Subcutaneous abdominal adipose tissue (tissue), 5 donors: ENCODE results near the gene TBL1X.
"Not testable (repeated sequence)": the region's sequence is repeated elsewhere in the genome, so short reads cannot be mapped to it uniquely, and the experiment has no call there.

Source experiments
- H3K27ac ChIP-seq: one replicate; pipeline ENCODE4 v1.7.0; 2013; ENCODE audit warnings: low read depth, mild to moderate bottlenecking, inconsistent platforms, low read length, moderate library complexity
- H3K27me3 ChIP-seq, 5 donors: one replicate each; pipeline ENCODE4 v1.7.0; 2013; ENCODE audit warnings: low read length in 5 of 5, inconsistent platforms in 1 of 5; ENCODE audit not compliant: control insufficient read depth in 5 of 5, insufficient read depth in 4 of 5
- H3K36me3 ChIP-seq, 5 donors: one replicate each; pipeline ENCODE4 v1.7.0; 2013; ENCODE audit warnings: low read length in 5 of 5; ENCODE audit not compliant: control insufficient read depth in 5 of 5, insufficient read depth in 5 of 5
- H3K4me1 ChIP-seq, 5 donors: one replicate each; pipeline ENCODE4 v1.7.0; 2013; ENCODE audit warnings: low read length in 5 of 5, mild to moderate bottlenecking in 3 of 5, moderate library complexity in 1 of 5; ENCODE audit not compliant: control insufficient read depth in 5 of 5, insufficient read depth in 5 of 5
- H3K4me3 ChIP-seq, 5 donors: one replicate each; pipeline ENCODE4 v1.7.0; 2013; ENCODE audit warnings: low read length in 5 of 5, low read depth in 1 of 5
- H3K9ac ChIP-seq, 5 donors: one replicate each; pipeline ENCODE4 v1.7.0; 2013; ENCODE audit warnings: low read length in 5 of 5, mild to moderate bottlenecking in 4 of 5, moderate library complexity in 3 of 5
- H3K9me3 ChIP-seq, 5 donors: one replicate each; pipeline ENCODE4 v1.7.0; 2013; ENCODE audit warnings: low read length in 5 of 5; ENCODE audit not compliant: control insufficient read depth in 5 of 5
- donor health status: healthy.
- donor health status: healthy.
- donor health status: healthy.
- donor health status: healthy.
- donor health status: healthy.

TBL1X gene

DNA sequence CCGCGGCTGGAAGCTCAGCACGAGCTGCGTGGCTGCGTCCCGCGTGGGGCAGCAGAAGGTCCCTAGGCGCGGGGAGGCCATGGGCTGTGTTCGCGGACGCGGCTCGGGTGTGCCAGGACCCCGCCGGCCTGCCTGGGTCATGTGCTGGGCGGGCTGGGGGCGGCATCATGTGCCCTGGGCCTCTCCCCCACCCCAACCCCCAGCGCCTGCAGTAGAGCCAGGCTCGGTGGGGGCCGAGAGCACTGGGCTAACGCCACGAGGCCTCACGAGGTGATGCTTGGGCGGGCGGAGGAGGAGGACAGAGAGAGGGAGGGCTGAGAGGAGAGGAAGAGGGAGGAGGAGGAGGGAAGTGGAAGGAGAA, 300.9 kb downstream of the TBL1X start, which contains the start of gene GPR143:
TSS of gene GPR143 (minus strand) at position 111 of the 361 bp plus-strand sequence. CDS start at position 81, 30 bp downstream.
- Histone ChIP-seq H3K9me3 (peaks cover 0 to 2% (median 0%) of the 10 kb centered on the region in 5 donors), H3K9ac (no peak within 1 kb of the TSS), H3K27ac (no peak within 1 kb of the TSS), H3K4me3 (no peak within 1 kb of the TSS), H3K4me1 (peaks cover 0 to 5% (median 0%) of the 10 kb centered on the region in 5 donors), H3K27me3 (peaks cover 12 to 45% (median 12%) of the 10 kb centered on the region in 5 donors), H3K36me3 (no peaks in the 10 kb centered on the region)

GRCh38 chrX:9767375-9767774, 302.5 kb downstream of the TBL1X start:
- Histone ChIP-seq H3K36me3 (no peaks in the 10 kb centered on the region), H3K9ac (no peak overlapping the region), H3K4me1 (peaks cover 0 to 5% (median 0%) of the 10 kb centered on the region in 5 donors), H3K27me3 (peaks cover 12 to 45% (median 16%) of the 10 kb centered on the region in 5 donors), H3K9me3 (peaks cover 0 to 2% (median 0%) of the 10 kb centered on the region in 5 donors), H3K4me3 (no peak overlapping the region), H3K27ac (no peak overlapping the region)

DNA sequence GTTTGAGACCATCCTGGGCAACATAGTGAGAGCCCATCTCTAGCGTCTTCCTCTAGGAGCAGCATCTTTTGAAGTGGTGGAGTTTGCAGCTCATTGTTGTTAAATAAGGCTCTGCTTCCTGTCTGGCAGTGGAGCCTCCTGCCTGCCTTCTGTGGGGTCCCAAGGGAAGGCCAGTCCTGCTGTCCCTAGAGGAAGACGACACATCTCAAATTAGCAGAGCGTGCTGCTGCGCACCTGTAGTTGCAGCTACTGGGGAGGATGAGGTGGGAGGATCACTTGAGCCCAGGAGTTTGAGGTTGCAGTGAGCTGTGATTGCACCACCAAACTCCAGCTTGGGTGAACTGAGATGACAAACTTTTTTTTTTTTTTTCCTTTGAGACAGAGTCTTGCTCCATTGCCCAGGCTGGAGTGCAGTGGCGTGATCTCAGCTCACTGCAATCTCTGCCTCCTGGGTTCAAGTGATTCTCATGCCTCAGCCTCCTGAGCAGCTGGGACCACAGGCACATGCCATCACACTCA, 303.5 kb downstream of the TBL1X start:
- peaks cover 6 to 38% (median 16%) of the 10 kb centered on the region in 5 donors for H3K27me3 ChIP-seq
- not testable (repeated sequence) for H3K9ac ChIP-seq, H3K9me3 ChIP-seq, H3K4me3 ChIP-seq, H3K36me3 ChIP-seq, H3K27ac ChIP-seq, H3K4me1 ChIP-seq

GRCh38 chrX:9770319-9770718, 305.5 kb downstream of the TBL1X start:
- Histone ChIP-seq H3K27ac (no peak overlapping the region), H3K4me1 (peaks cover 0 to 5% (median 0%) of the 10 kb centered on the region in 5 donors)

DNA sequence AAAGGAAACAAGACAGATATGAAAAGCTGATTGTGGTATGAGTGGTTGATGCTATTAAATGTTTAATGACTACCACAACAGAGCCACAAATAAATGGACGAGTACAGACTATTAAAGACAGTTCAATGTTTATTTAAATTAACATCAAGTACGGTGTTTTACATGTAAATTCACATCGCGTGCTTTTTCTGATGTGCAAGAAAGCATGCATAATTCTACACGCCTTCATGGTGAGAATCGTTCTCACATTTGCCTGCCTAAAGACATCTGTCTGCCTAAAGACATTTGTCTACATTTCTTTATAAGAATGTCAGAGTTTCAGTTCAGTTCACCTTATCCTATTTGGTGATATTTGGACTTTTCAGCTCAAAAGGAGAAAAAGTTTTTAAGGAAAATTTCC, 308.1 kb downstream of the TBL1X start:
- peaks cover 4 to 26% (median 13%) of the 10 kb centered on the region in 5 donors for H3K27me3 ChIP-seq
- H3K4me1 ChIP-seq: peaks cover 0 to 1% (median 0%) of the 10 kb centered on the region in 5 donors
- H3K9ac ChIP-seq: no peak overlapping the region
- no peak overlapping the region for H3K27ac ChIP-seq
- H3K36me3 ChIP-seq: no peaks in the 10 kb centered on the region
- peaks cover 0 to 2% (median 0%) of the 10 kb centered on the region in 5 donors for H3K9me3 ChIP-seq
- no peak overlapping the region for H3K4me3 ChIP-seq

More at GRCh38 chrX:9770319-9770718, 305.5 kb downstream of the TBL1X start:
- peaks cover 4 to 26% (median 16%) of the 10 kb centered on the region in 5 donors for H3K27me3 ChIP-seq
- peaks cover 0 to 2% (median 0%) of the 10 kb centered on the region in 5 donors for H3K9me3 ChIP-seq
- no peak overlapping the region for H3K9ac ChIP-seq
- no peak overlapping the region for H3K4me3 ChIP-seq
- no peaks in the 10 kb centered on the region for H3K36me3 ChIP-seq

GRCh38 chrX:9775930-9776329, 311.1 kb downstream of the TBL1X start:
- H3K27ac ChIP-seq: no peak overlapping the region
- peaks cover 0 to 2% (median 0%) of the 10 kb centered on the region in 5 donors for H3K9me3 ChIP-seq
- H3K36me3 ChIP-seq: no peaks in the 10 kb centered on the region
- peaks cover 0 to 22% (median 15%) of the 10 kb centered on the region in 5 donors for H3K27me3 ChIP-seq
- H3K9ac ChIP-seq: no peak overlapping the region
- H3K4me1 ChIP-seq: no peaks in the 10 kb centered on the region
- H3K4me3 ChIP-seq: no peak overlapping the region

GRCh38 chrX:9781941-9782340, 317.1 kb downstream of the TBL1X start:
- H3K27me3 ChIP-seq: peaks cover 3 to 21% (median 12%) of the 10 kb centered on the region in 5 donors

GRCh38 chrX:9784332-9784731, 319.5 kb downstream of the TBL1X start:
- H3K9me3 ChIP-seq: no peaks in the 10 kb centered on the region
- H3K4me3 ChIP-seq: no peak overlapping the region
- no peak overlapping the region for H3K27ac ChIP-seq
- H3K27me3 ChIP-seq: peaks cover 12 to 35% (median 24%) of the 10 kb centered on the region in 5 donors
- H3K4me1 ChIP-seq: peaks cover 0 to 7% (median 5%) of the 10 kb centered on the region in 5 donors
- H3K36me3 ChIP-seq: no peaks in the 10 kb centered on the region
- H3K9ac ChIP-seq: no peak overlapping the region

More at GRCh38 chrX:9781941-9782340, 317.1 kb downstream of the TBL1X start:
- H3K4me1 ChIP-seq: peaks cover 0 to 4% (median 2%) of the 10 kb centered on the region in 5 donors
- H3K9me3 ChIP-seq: peaks cover 0 to 2% (median 0%) of the 10 kb centered on the region in 5 donors
- H3K36me3 ChIP-seq: no peaks in the 10 kb centered on the region
- H3K27ac ChIP-seq: no peak overlapping the region
- no peak overlapping the region for H3K9ac ChIP-seq
- no peak overlapping the region for H3K4me3 ChIP-seq

DNA sequence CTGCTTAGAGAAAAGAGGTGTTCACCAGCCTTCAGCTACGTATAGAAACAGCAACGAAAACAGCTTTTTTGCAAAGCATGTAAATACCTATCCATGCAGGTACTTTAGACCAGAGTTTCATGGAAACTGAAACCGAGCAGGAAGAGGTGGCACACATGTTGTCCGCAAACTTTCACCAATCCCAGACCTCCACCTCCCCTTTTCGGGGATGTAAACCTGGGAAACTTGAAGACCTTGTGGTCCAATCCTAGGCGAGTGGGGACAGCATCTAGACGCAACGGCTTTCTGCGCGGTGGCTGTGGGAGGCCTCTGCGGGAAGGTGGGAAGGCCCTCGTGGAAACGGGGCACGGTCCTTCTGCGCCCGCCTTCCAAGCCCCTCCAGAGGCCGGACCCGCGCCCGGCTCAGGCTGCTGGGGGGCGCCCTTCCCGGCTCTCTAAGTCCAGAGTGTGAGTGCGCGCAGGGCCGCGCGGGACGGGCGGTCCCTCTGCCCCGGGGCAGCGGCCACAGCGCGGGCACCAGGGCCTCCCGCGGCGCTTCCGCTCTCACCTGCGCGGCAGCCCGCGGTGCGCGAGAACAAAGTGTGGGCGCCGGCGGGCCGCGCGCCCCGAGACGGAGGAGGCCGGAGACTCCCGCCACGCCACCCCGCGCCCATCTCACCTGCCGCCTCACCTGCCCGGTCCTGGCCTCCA, 320.5 kb downstream of the TBL1X start:
- Histone ChIP-seq H3K27ac (no peak overlapping the region), H3K9ac (no peak overlapping the region), H3K36me3 (no peaks in the 10 kb centered on the region), H3K27me3 (peaks cover 12 to 40% (median 25%) of the 10 kb centered on the region in 5 donors), H3K9me3 (no peaks in the 10 kb centered on the region), H3K4me1 (peaks cover 0 to 7% (median 5%) of the 10 kb centered on the region in 5 donors), H3K4me3 (peak overlapping the region in 2 of 5 donors; percentile 22 to 34)
